GM10266 (cell line): ENCODE data around the gene STK32A.

Experiments
- DNase-seq: peaks from one replicate; pipeline ENCODE4 v3.0.0; 2012; ENCODE audit errors: extremely low spot score
- CTCF ChIP-seq: IDR thresholded peaks from 2 replicates; pipeline ENCODE4 v1.5.1; 2012; ENCODE audit warnings: mild to moderate bottlenecking, low read depth; ENCODE audit not compliant: control insufficient read depth, insufficient read depth; ENCODE audit errors: missing control alignments

Gene STK32A

DNA sequence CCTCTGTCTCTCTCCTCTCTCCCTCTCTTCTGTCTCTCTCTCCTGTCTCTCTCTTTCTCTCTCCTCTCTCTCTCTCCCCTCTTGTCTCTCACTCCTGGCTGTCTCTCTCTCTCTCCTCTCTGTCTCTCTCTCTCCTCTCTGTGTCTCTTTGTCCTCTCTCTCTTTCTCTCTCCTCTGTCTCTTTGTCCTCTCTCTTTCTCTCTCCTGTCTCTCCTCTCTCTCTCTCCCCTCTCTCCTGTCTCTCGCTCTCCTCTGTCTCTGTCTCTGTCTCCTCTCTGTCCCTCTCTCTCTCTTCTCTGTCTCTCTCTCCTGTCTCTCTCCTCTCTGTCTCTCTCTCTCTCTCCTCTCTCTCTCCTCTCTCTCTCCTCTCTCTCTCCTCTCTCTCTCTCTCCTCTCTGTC, 25.0 kb downstream of the STK32A start:
- TF ChIP-seq CTCF: no peak
- no peak for DNase-seq

GRCh38 chr5:147267082-147267832, 32.4 kb downstream of the STK32A start:
- no peak for DNase-seq
- no peak for TF ChIP-seq CTCF

DNA sequence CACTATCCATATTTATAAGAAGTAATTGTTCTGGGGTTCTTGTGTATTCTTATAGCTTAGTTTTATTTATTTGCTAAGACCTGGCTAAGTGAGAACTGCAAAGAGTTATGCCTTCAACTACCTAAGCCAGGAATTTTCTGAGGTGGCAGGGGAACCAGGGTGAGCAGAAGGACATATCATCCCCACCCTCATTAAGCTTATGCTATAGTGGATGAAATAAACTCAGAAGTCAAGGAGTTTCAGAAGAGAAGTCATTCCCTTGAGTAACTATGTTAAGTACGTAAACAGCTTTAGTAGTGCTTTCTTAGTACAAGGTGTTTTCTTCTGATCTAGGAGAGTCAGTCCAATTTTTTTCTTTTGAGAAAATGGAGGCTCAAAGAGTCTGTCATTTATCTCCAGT, 41.7 kb downstream of the STK32A start:
- TF ChIP-seq CTCF: no peak
- DNase-seq: no peak

- no peak for TF ChIP-seq CTCF
- DNase-seq: no peak
These were observed 51.5 kb downstream of the STK32A start for GRCh38 chr5:147286296-147286695.

DNA sequence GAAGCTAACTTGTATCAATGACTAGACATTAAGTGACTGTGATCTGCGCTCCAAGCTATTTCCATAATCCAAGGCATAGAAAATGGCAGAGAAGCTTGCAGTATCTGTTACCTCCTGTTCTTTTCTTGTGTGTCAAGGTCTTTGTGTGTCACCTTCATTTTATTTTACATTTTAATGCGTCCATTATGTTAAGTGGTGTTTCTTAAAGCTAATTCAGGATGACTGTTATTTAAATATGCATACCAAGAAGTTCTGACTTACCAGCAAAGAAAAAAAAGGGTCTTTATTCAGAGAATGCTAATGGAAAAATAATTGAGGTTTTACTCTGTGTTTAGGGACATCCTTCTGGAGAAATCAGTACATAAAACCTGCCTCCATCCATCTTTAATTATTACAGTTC, 52.3 kb downstream of the STK32A start:
- no peak for TF ChIP-seq CTCF

DNA sequence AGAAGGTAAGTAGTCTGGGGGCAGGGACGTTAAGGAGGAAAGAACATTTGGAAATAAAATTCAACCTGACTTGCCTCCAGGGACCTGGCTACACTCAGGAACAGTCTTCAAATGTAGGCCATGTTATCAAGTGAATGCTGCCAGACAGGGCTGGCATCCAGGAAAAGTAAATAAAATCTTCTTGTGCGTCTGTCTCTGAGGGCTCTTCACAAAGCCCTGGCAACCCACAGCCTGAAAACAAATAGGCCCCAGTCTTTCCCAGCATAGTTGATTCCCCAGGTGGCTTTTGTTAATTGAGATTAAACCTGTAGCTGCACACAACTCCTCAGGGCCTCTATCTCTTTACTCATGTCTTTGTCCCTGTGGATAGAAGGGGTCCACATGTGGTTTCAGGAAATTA, 55.4 kb downstream of the STK32A start:
- no peak for TF ChIP-seq CTCF
- DNase-seq: no peak

More for the DNA sequence above, 52.3 kb downstream of the STK32A start:
- DNase-seq: no peak

DNA sequence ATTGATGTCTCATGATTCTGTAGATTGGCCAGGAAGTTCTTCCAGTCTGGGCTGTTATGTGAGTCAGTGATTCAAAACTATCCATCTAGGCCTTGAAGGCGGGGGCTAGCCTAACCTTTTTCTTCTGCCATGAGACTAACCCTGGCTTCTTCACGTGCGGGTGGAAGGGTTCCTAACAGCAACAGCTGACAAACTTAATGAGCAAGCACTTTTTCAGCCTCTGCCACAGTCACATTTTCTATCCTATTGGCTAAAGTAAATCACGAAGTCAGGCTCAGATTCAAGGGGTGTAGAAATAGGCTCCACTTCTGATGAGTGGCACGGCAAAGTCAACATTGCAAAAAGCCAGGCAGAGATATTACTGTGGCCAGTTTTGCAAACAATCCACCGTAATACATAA, 68.4 kb downstream of the STK32A start:
- no peak for TF ChIP-seq CTCF
- no peak for DNase-seq
